Mesendoderm (in vitro differentiated cells): ENCODE measurements around the gene ORM2.

Experiments used
- DNase-seq: peaks from one replicate; pipeline ENCODE4 v3.0.0; 2013
- H2AK5ac ChIP-seq: 2 replicates; pipeline ENCODE4 v1.6.1; 2013; ENCODE audit warnings: low read length, inconsistent platforms
- H2BK120ac ChIP-seq: 2 replicates; pipeline ENCODE4 v1.6.1; 2013; ENCODE audit warnings: low read depth, mild to moderate bottlenecking, low read length, moderate library complexity, mixed read lengths
- H2BK15ac ChIP-seq: replicated peaks from 2 replicates; pipeline ENCODE4 v1.6.1; 2013; ENCODE audit warnings: low read depth, mild to moderate bottlenecking, moderate library complexity
- H2BK5ac ChIP-seq: 2 replicates; pipeline ENCODE4 v1.6.1; 2013; ENCODE audit warnings: low read length, inconsistent platforms
- H3K18ac ChIP-seq: 2 replicates; pipeline ENCODE4 v1.6.1; 2013; ENCODE audit warnings: mild to moderate bottlenecking, low read length, mixed read lengths
- H3K23ac ChIP-seq: one replicate; pipeline ENCODE4 v1.6.1; 2013; ENCODE audit warnings: low read length
- H3K27ac ChIP-seq: 2 replicates; pipeline ENCODE4 v1.5.1; 2013; ENCODE audit warnings: low read depth, mild to moderate bottlenecking, inconsistent platforms, low read length, moderate library complexity
- H3K27me3 ChIP-seq: 2 replicates; pipeline ENCODE4 v1.6.1; 2013; ENCODE audit warnings: low read length, control low read depth, mild to moderate bottlenecking, inconsistent platforms; ENCODE audit not compliant: insufficient read depth, poor library complexity
- H3K36me3 ChIP-seq: 2 replicates; pipeline ENCODE4 v1.6.1; 2013; ENCODE audit warnings: low read length, inconsistent platforms; ENCODE audit not compliant: control insufficient read depth, insufficient read depth
- H3K4ac ChIP-seq: one replicate; pipeline ENCODE4 v1.6.1; 2013; ENCODE audit warnings: low read depth, mild to moderate bottlenecking, low read length, moderate library complexity
- H3K4me1 ChIP-seq: 2 replicates; pipeline ENCODE4 v1.6.1; 2013; ENCODE audit warnings: low read depth, low read length, inconsistent platforms; ENCODE audit not compliant: control insufficient read depth
- H3K4me2 ChIP-seq: 2 replicates; pipeline ENCODE4 v1.6.1; 2013; ENCODE audit warnings: low read length
- H3K4me3 ChIP-seq: 2 replicates; pipeline ENCODE4 v1.5.1; 2013; ENCODE audit warnings: mild to moderate bottlenecking, low read length
- H3K56ac ChIP-seq: one replicate; pipeline ENCODE4 v1.6.1; 2013; ENCODE audit warnings: low read length
- H3K79me1 ChIP-seq: 2 replicates; pipeline ENCODE4 v1.6.1; 2013; ENCODE audit warnings: low read length, inconsistent platforms
- H3K79me2 ChIP-seq: 2 replicates; pipeline ENCODE4 v1.6.1; 2013; ENCODE audit warnings: mild to moderate bottlenecking, low read length; ENCODE audit not compliant: control insufficient read depth, insufficient read depth
- H3K9ac ChIP-seq: 2 replicates; pipeline ENCODE4 v1.6.1; 2013; ENCODE audit warnings: low read length, inconsistent platforms
- H4K5ac ChIP-seq: one replicate; pipeline ENCODE4 v1.6.1; 2013; ENCODE audit warnings: low read length
- H4K8ac ChIP-seq: one replicate; pipeline ENCODE4 v1.6.1; 2013; ENCODE audit warnings: low read depth, mild to moderate bottlenecking, control low read depth, low read length, moderate library complexity
- WGBS: extraction: QIAGEN DNeasy Blood & Tissue Kit; methylation state at CpG from one replicate; pipeline ENCODE4 v1.1.7; 2013; ENCODE audit warnings: low lambda C conversion rate, missing lambda C conversion rate; ENCODE audit not compliant: insufficient coverage; ENCODE audit errors: extremely low coverage; 5-methylcytosine and 5-hydroxymethylcytosine counted together

Gene ORM2

DNA sequence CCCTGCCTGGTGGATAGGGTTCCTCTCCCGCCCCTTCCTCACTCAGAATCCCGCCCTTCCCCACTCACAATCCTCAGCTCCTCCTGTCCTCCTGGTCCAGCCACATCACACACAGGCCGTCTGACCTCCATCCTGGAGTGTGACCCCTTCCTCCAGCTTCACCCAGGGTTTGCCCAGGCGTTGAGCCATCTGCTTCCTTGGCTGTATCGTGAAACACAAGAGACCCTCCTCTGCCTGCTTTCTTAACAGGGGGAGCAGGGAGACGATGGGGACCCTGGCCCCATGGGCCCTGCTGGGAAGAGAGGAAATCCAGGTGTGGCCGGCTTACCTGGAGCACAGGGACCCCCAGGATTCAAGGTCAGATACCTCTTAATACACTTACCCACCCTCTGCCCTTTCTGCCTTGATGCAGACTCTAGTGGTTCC is 39.1 kb upstream of the ORM2 start:
- H3K36me3 ChIP-seq = no peaks in the 10 kb centered on the region
- H4K8ac ChIP-seq = no peak overlapping the region

DNA sequence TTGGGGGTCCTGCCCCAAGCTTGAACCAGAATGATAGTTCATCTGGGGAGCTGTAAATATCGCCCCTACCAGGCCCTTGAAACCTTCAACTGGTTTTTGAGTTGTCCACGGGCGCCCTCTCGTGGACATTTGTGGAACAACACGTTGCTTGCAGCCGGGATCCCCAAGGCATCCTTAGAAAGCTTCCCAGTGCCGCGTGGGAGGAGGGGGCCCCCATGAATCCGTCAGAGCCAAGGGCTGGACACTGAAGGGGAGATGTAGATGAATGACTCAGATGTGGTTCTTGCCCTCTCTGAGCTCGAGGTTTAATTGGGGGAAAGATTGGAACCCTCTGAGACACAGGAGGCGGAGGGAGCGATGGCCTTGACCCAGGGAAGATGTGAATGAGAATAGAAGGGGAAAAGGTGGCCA is 38.6 kb upstream of the ORM2 start:
- WGBS = no CpG with 5 or more reads among the region's 12 CpGs
- no peak overlapping the region for H3K18ac ChIP-seq
- no peak overlapping the region for H4K5ac ChIP-seq
- no peak overlapping the region for H3K4me3 ChIP-seq
- no peaks in the 10 kb centered on the region for H3K79me1 ChIP-seq
- H3K4me1 ChIP-seq = no peaks in the 10 kb centered on the region
- H3K56ac ChIP-seq = no peak overlapping the region
- H3K4ac ChIP-seq = no peak overlapping the region
- DNase-seq = peak; percentile 71
- no peak overlapping the region for H2AK5ac ChIP-seq
- H3K79me2 ChIP-seq = no peaks in the 10 kb centered on the region
- H3K27ac ChIP-seq = no peak overlapping the region
- H3K27me3 ChIP-seq = no peaks in the 10 kb centered on the region
- no peak overlapping the region for H2BK5ac ChIP-seq
- H3K9ac ChIP-seq = no peak overlapping the region
- H2BK15ac ChIP-seq = no peak overlapping the region
- no peak overlapping the region for H4K8ac ChIP-seq
- no peak overlapping the region for H2BK120ac ChIP-seq
- H3K23ac ChIP-seq = no peak overlapping the region
- H3K4me2 ChIP-seq = no peak overlapping the region
- no peaks in the 10 kb centered on the region for H3K36me3 ChIP-seq

More for the DNA sequence above, 39.1 kb upstream of the ORM2 start:
- H3K9ac ChIP-seq = no peak overlapping the region
- no peak overlapping the region for H3K18ac ChIP-seq
- no peaks in the 10 kb centered on the region for H3K79me1 ChIP-seq
- H3K4me2 ChIP-seq = no peak overlapping the region
- H3K4me3 ChIP-seq = no peak overlapping the region
- no peak overlapping the region for H2AK5ac ChIP-seq
- no peak overlapping the region for H3K56ac ChIP-seq
- no peaks in the 10 kb centered on the region for H3K4me1 ChIP-seq
- no peak overlapping the region for H3K27ac ChIP-seq
- H3K23ac ChIP-seq = no peak overlapping the region
- H3K4ac ChIP-seq = no peak overlapping the region
- no peak overlapping the region for H4K5ac ChIP-seq
- no CpG with 5 or more reads among the region's 7 CpGs for WGBS
- no peak for DNase-seq
- H3K27me3 ChIP-seq = no peaks in the 10 kb centered on the region
- H2BK120ac ChIP-seq = no peak overlapping the region
- no peak overlapping the region for H2BK5ac ChIP-seq
- no peak overlapping the region for H2BK15ac ChIP-seq
- H3K79me2 ChIP-seq = no peaks in the 10 kb centered on the region

DNA sequence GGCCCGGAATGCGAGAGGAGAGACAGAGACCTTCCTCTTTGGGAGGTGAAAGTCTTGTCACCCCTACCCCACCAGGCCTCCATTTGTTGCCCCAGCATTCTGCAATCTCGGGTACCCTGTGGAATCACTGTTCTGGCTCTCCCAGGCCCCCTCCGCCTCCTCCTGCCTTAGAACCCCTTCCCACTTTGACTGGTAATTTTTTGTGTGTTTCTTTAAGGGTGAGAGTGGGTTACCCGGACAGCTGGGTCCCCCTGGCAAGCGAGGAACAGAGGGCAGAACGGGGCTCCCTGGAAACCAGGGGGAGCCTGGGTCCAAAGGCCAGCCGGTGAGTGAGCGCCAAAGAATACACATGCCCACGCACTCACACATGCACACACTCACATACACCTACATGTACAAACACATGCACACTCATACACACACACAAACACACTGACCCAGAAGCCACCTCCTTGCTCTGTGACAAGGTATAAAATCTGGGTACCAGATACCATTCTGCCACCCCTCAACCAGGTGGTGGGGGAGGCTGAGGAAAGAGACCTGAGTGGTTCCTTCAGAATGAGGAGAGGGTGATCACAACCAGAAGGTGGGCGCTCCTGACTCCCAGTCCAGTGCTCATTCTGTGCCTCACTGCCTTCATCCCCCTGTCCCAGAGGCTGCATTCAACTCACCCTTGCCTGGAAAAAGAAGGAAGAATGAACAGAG is 37.6 kb upstream of the ORM2 start:
- H3K18ac ChIP-seq = no peak overlapping the region
- H3K27ac ChIP-seq = no peak overlapping the region
- no peak overlapping the region for H2BK5ac ChIP-seq
- H3K79me1 ChIP-seq = no peaks in the 10 kb centered on the region
- no peaks in the 10 kb centered on the region for H3K4me1 ChIP-seq
- no peak overlapping the region for H2BK120ac ChIP-seq
- H3K23ac ChIP-seq = no peak overlapping the region
- no peaks in the 10 kb centered on the region for H3K79me2 ChIP-seq
- no peak overlapping the region for H2AK5ac ChIP-seq
- no peak overlapping the region for H2BK15ac ChIP-seq
- no peak overlapping the region for H3K4me2 ChIP-seq
- H4K8ac ChIP-seq = no peak overlapping the region
- no peak overlapping the region for H3K4me3 ChIP-seq
- H3K9ac ChIP-seq = no peak overlapping the region
- no peak overlapping the region for H3K4ac ChIP-seq
- no peaks in the 10 kb centered on the region for H3K27me3 ChIP-seq
- WGBS = no CpG with 5 or more reads among the region's 11 CpGs
- no peak for DNase-seq
- H4K5ac ChIP-seq = no peak overlapping the region
- no peaks in the 10 kb centered on the region for H3K36me3 ChIP-seq
- H3K56ac ChIP-seq = no peak overlapping the region

DNA sequence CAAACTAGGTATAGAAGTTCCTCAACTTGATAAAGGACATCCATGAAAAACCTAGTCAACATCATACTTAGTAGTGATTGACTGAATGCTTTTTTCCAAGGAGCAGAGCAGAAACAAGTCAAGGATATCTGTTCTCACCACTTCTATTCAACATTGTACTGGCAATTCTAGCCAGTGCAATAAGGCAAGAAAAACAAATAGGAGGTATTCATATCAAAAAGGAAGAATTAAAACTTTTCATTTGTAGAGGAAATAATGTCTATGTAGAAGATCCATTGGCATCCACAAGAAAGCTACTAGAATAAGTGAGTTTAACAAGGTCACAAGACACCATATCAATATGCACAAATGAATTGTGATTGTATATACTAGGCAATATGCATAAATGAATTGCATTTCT is 35.0 kb upstream of the ORM2 start:
- DNase-seq = no peak
- no peaks in the 10 kb centered on the region for H3K36me3 ChIP-seq
- H4K8ac ChIP-seq = no peak overlapping the region
- no peak overlapping the region for H3K9ac ChIP-seq
- H3K79me1 ChIP-seq = no peaks in the 10 kb centered on the region
- H3K27me3 ChIP-seq = no peaks in the 10 kb centered on the region
- H3K23ac ChIP-seq = no peak overlapping the region
- H3K27ac ChIP-seq = no peak overlapping the region
- no peak overlapping the region for H2AK5ac ChIP-seq
- no peak overlapping the region for H3K4me2 ChIP-seq
- H3K18ac ChIP-seq = no peak overlapping the region
- no peak overlapping the region for H2BK5ac ChIP-seq
- no peak overlapping the region for H2BK15ac ChIP-seq
- H3K56ac ChIP-seq = no peak overlapping the region
- H3K79me2 ChIP-seq = no peaks in the 10 kb centered on the region
- H2BK120ac ChIP-seq = no peak overlapping the region
- no peak overlapping the region for H4K5ac ChIP-seq
- no peak overlapping the region for H3K4me3 ChIP-seq
- no peak overlapping the region for H3K4ac ChIP-seq
- no peaks in the 10 kb centered on the region for H3K4me1 ChIP-seq

DNA sequence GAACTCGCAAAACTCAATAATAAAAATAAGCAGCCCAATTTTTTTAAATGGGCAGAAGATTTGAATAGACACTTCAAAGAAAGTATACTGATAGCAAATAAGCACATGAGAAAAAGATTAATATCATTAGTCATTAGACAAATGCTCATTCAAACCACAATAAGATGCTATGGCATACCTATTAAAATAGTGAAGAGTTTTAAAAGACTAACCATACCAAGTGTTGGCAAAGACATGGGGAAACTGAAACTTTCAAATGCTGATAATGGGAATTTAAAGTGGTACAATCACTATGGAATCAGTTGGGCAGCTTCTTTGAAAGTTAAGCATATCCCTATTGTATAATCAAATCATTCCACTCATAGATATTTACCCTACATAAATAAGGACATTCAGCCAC is 33.3 kb upstream of the ORM2 start:
- no peak overlapping the region for H3K18ac ChIP-seq
- H3K79me1 ChIP-seq = no peaks in the 10 kb centered on the region
- H3K27me3 ChIP-seq = no peaks in the 10 kb centered on the region
- no peak overlapping the region for H3K4me3 ChIP-seq
- no peak overlapping the region for H2AK5ac ChIP-seq
- no peak overlapping the region for H3K56ac ChIP-seq
- no peak overlapping the region for H3K27ac ChIP-seq
- WGBS = no CpG with 5 or more reads among the region's 1 CpG
- H3K36me3 ChIP-seq = no peaks in the 10 kb centered on the region
- no peak overlapping the region for H4K5ac ChIP-seq
- no peak overlapping the region for H3K4ac ChIP-seq
- H3K23ac ChIP-seq = no peak overlapping the region
- H2BK120ac ChIP-seq = no peak overlapping the region
- no peak overlapping the region for H4K8ac ChIP-seq
- no peaks in the 10 kb centered on the region for H3K4me1 ChIP-seq
- no peak overlapping the region for H2BK5ac ChIP-seq
- no peak for DNase-seq
- no peaks in the 10 kb centered on the region for H3K79me2 ChIP-seq
- no peak overlapping the region for H3K4me2 ChIP-seq
- no peak overlapping the region for H2BK15ac ChIP-seq
- no peak overlapping the region for H3K9ac ChIP-seq
